HG02973 (cell line): Measurements from ENCODE around the gene AK8.

ENCODE experiments used
- ATAC-seq: cut with Tn5 transposase; IDR thresholded peaks from one replicate; pipeline ENCODE4 v1.9.1; 2021; ENCODE audit warnings: moderate library complexity; ENCODE audit not compliant: unreplicated experiment

AK8 gene

DNA sequence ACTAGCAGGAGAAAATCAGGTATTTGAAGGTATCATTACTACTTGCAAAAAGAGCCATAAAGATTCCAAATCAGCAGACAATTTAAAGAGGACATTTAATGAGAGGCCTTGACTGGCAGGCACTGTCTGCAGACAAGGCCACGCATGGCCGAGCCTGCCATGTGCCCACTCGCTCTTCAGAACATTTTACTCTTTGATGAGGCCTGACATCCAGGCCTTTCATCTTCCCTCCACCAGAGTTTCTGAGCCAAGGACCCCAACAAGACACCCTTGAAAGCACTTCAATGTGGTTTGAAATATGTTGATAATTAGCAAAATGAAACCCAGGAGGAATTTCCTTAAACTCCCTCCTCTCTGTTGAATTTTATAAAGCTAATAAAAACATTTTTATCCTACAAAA is 16.4 kb downstream of the AK8 start:
- no peak for ATAC-seq

- no peak for ATAC-seq
Measured at GRCh38 chr9:132858751-132859150, 19.3 kb downstream of the AK8 start.

DNA sequence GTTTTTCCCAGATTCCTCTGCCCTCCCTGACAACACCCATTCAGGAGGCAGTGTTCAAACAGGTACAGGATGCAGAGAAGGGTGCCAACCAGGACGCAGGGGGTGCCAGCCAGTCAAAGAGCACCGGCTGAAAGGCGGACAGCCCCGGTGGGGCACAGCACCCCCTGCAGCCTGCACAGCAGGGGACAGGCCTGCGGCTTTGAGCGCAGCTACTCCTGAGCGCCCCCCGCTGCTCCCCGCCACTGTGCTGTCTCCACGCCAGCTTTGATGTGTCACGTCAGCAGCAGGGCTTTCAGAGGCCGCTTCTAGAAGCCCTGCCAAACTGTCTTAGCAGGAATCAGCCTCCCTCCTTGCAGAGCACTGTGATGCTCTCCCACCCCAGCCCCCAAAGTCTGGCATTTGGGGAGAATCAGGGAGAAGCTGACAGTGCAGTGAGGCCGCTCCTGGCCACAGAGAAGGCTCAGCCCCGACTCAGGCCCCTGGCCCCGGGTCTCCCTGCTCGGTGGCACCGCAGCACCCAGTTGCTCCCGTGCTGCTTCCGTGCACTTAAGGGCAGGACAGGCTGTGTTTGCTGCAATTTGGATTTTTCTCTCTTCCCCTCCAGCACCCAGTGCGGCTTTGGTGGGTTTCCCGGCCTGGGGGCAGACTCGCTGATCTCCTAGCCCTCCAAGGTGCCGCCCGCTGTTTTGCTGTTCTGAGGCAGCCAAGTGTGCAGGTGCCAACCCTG is 20.3 kb downstream of the AK8 start:
- no peak for ATAC-seq

DNA sequence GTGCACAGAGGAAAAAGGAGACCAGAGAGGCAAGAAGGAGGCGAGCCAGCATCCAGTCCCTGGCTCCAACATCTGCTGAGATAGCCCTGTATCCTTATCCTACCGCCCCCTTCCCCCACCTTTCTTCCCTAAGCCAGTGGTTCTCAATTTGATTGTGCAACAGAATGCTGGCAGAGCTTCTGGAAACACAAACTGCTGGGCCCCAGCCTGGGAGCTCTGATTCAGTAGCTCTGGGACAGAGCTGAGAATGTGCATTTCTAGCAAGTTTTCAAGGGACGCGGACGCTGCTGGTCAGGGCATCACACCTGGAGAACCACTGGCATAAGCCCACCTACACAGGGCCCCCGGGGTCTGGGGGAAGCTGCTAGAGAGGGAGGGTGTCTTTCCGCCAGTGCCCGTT is 21.1 kb downstream of the AK8 start:
- ATAC-seq: no peak

- no peak for ATAC-seq
Measured at GRCh38 chr9:132855904-132856303, 22.2 kb downstream of the AK8 start.

GRCh38 chr9:132854832-132855231 is 23.3 kb downstream of the AK8 start:
- no peak for ATAC-seq

- no peak for ATAC-seq
Measured at GRCh38 chr9:132853482-132853881, 24.6 kb downstream of the AK8 start.

DNA sequence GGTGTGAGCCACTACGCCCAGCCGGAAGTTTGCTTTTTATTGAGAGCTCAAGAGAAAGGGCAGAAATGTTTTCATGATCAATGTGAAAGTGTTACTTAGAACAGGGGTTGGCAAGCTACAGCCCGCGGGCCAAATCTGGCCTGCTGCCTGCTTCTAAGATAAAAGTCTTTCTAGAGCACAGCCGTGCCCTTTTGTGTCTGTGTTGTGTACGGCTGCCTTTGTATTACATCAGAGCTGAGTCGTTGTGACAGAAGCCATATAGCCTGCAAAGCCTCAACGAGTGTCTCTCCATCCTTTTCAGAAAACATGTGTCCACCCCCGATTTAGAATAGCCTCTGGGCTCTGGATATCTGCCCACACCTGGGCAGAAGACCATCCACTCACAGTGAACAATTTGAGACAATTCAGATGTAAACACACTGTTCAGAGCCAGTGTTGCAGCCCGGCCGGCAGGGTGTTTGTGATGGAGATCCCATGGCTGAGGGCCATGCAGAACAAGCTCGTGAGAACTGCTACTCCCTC is 28.8 kb downstream of the AK8 start:
- no peak for ATAC-seq

DNA sequence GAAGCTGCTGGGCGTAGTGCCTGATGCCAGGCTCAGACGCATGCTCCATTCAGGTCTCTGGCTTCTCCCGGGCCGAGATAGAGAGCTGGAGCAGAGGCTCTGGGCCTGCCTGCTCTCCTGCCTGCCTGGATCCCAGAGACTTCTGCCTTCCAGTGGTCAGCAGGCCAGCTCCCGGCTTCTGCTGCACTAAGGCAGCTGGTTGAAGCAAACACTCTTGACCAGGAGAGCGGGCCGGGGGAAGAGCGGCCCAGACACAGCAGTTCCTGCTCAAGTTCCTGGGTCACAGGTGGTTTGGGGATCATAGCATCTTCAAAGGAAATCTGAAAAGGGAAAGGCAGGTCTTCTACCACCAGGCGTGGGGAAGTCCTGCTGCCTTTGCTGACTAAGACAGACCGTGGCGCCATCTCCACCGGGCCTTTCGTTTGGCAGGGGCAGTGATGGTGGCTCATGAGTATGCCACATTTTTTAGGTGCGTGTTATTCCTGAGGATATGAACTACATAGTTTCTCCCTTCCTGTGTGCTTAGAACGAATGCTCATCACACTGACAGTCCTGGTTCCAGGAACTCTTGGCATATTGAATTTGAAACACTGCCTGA is 31.1 kb downstream of the AK8 start:
- ATAC-seq: no peak

- no peak for ATAC-seq
Measured at GRCh38 chr9:132846109-132846917, 31.8 kb downstream of the AK8 start.

- ATAC-seq: no peak
Measured at GRCh38 chr9:132842124-132843044, 35.7 kb downstream of the AK8 start.

- no peak for ATAC-seq
Measured at GRCh38 chr9:132840980-132841379, 37.1 kb downstream of the AK8 start.

- ATAC-seq: no peak
Measured at GRCh38 chr9:132838291-132838690, 39.8 kb downstream of the AK8 start.

DNA sequence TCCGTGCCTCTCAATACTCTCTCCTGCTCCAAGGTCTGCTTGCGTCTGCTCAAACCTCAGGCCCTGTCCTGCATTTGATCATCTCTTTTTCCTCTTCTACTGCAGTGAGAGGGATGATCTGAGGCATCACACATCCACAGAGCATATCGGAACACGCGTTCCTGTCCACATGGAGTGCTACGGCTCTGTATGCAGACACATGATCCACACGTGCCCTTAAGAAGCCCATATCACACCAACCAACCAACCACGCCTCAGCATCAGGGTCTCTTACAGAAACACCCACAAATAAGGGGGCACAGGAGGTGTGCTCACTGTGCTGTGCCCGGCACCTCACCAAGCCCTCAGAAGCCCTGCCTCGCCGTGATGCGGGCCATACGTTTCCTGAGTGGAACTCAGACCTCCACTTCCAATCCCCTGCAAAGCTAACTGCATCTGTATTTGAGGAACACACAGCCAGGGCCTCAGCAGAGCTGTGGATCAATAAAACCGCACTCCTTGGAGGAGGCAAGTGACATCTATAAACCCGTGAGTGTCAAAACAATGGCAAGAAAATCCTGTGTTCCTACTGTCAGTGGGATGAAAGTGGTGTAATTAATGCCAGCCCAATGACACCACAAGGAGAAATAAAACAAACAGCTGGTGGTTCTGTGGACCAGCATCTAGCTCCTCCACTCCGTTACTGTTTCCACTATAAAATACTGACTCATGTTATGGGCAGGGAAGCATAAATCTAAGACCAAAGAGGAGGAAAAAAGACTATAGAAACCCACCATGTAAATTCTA is 40.4 kb downstream of the AK8 start:
- ATAC-seq: no peak

GRCh38 chr9:132834343-132834742 is 43.7 kb downstream of the AK8 start:
- ATAC-seq: no peak

DNA sequence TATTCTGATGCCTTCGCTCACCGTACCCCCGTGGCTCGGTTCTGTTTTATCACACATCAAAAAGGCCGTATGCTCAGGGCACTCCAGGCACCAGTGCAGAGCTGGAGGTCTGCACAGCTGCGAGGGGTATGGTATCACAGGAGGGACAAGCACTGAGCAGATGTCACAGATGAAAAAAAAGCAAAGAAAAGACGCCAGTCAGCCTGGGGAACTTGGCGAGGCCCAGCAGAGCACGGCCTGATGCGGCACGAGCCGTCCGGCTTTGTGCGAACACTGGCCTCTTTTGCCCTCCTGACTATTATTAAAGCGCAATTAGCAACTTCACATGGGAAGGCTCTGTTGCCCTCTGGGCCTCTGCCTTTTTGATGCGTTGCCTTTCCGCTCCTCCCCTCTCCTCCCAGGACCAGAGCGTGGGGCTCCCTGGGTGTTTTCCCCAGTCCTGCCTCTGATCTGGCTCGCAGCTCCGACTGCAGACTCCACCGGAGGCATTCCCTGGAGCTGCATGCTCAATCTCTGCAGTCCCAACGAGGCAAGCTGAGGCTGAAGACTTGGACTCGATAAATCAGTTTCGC is 44.4 kb downstream of the AK8 start:
- ATAC-seq: no peak

- no peak for ATAC-seq
Measured at GRCh38 chr9:132832171-132832881, 45.8 kb downstream of the AK8 start.

DNA sequence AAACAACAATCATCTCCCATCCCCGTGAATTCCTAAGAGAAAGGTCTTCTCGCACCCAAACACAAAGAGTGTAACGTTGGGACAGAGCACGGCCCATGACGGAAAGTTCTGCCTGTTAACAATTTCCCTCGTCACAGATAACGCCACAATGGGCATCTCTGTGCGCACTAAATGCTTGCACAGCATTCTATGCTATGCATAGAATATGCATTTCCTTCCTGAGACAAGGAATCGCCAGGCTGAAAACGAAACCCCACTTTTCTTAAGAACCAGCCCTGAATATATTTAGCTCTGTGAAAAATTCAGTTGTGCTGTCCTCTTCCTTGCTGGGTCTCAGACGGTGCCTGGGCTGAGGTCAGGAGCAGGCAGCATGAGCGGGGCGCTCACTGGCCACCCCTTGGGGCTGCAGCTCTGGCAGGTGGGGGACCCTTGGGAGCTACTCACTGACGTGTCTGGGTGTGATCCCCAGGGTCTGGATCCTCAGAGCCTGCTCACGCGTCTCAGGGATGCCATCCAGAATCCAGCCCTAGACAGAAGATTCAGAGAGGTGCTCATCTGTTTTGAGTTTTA is 49.8 kb downstream of the AK8 start:
- ATAC-seq: no peak

- ATAC-seq: no peak
Measured at GRCh38 chr9:132827366-132827765, 50.7 kb downstream of the AK8 start.
